ENCODE measurements around the gene AGPS.

DNA sequence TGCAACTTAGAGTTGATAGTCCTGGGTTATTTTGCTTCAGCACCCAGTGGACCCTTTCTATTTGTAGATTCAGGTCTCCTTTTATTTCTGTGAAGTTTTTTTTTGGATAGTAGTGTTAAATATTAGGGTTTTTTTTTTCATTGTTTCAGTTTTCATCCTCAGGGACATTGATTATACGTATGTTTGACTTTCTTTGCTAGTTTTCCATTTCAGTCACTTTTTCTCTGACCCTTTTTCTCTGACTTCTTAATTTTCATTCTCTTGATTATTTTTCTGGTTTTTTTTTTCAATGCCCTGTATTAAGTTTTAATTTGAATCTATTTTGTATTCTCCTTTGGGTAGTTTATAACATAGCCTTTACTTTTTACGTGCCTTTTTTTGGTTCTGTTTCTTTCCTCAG is 79.4 kb downstream of the AGPS start:
- TF ChIP-seq, protein P1, sequence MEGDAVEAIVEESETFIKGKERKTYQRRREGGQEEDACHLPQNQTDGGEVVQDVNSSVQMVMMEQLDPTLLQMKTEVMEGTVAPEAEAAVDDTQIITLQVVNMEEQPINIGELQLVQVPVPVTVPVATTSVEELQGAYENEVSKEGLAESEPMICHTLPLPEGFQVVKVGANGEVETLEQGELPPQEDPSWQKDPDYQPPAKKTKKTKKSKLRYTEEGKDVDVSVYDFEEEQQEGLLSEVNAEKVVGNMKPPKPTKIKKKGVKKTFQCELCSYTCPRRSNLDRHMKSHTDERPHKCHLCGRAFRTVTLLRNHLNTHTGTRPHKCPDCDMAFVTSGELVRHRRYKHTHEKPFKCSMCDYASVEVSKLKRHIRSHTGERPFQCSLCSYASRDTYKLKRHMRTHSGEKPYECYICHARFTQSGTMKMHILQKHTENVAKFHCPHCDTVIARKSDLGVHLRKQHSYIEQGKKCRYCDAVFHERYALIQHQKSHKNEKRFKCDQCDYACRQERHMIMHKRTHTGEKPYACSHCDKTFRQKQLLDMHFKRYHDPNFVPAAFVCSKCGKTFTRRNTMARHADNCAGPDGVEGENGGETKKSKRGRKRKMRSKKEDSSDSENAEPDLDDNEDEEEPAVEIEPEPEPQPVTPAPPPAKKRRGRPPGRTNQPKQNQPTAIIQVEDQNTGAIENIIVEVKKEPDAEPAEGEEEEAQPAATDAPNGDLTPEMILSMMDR (IDR thresholded peaks at IDR 0.05): no peak
- no peak for TF ChIP-seq POLR2A (IDR thresholded peaks at IDR 0.05)

Data from heart left ventricle (tissue), 13 donors.